GM23338 (cell line): ENCODE measurements around the gene METTL24. TPM values are rescaled to one million over a fixed set of nuclear protein-coding genes. Genes with fewer than 3 reads are reported as not detected.

Experiments used
- ATAC-seq: fragments of 200-7000 bp; cut with Tn5 transposase; 3 replicates; pipeline ENCODE4 v1.9.1; 2020
- DNase-seq: peaks from one replicate; pipeline ENCODE4 v3.0.0-alpha.2; 2015; ENCODE audit warnings: low spot score
- H2AFZ ChIP-seq: fragments of 200-600 bp; sonication (generic); 2 replicates; pipeline ENCODE4 v1.8.0; 2016; ENCODE audit warnings: antibody characterized with exemption, mild to moderate bottlenecking, moderate library complexity
- H3F3A ChIP-seq: fragments of 200-600 bp; sonication (generic); replicated peaks from 2 replicates; pipeline ENCODE4 v1.8.0; 2017; ENCODE audit warnings: antibody characterized with exemption, mixed run types, low read depth
- H3K27ac ChIP-seq: fragments of 200-600 bp; sonication (generic); 2 replicates; pipeline ENCODE4 v1.6.1; 2016; ENCODE audit warnings: low read depth
- H3K27me3 ChIP-seq: fragments of 200-600 bp; sonication (generic); 2 replicates; pipeline ENCODE4 v1.8.0; 2016; ENCODE audit warnings: mild to moderate bottlenecking, mixed run types, moderate library complexity; ENCODE audit not compliant: insufficient read depth
- H3K36me3 ChIP-seq: fragments of 200-600 bp; sonication (generic); 2 replicates; pipeline ENCODE4 v1.8.0; 2016; ENCODE audit warnings: mild to moderate bottlenecking; ENCODE audit not compliant: insufficient read depth
- H3K4me1 ChIP-seq: fragments of 200-600 bp; sonication (generic); 2 replicates; pipeline ENCODE4 v1.8.0; 2016; ENCODE audit warnings: mild to moderate bottlenecking, moderate library complexity; ENCODE audit not compliant: insufficient read depth
- H3K4me2 ChIP-seq: fragments of 200-600 bp; sonication (generic); 2 replicates; pipeline ENCODE4 v1.7.1; 2017; ENCODE audit warnings: mixed run types
- H3K4me3 ChIP-seq: fragments of 200-600 bp; sonication (generic); 2 replicates; pipeline ENCODE4 v1.6.1; 2016; ENCODE audit warnings: mixed run types
- H3K79me2 ChIP-seq: fragments of 200-600 bp; sonication (generic); replicated peaks from 2 replicates; pipeline ENCODE4 v1.8.0; 2017; ENCODE audit warnings: mild to moderate bottlenecking; ENCODE audit not compliant: insufficient read depth
- H3K9me2 ChIP-seq: fragments of 200-600 bp; sonication (generic); 2 replicates; pipeline ENCODE4 v1.8.0; 2017; ENCODE audit not compliant: insufficient read depth
- H4K20me1 ChIP-seq: fragments of 200-600 bp; sonication (generic); replicated peaks from 2 replicates; pipeline ENCODE4 v1.8.0; 2017; ENCODE audit warnings: mild to moderate bottlenecking; ENCODE audit not compliant: insufficient read depth
- H3K27ac Mint-ChIP-seq: 2 replicates; pipeline ENCODE4 v1.8.0; 2020; ENCODE audit warnings: inconsistent platforms, mild to moderate bottlenecking, moderate library complexity, mixed read lengths
- H3K27me3 Mint-ChIP-seq: 3 replicates; pipeline ENCODE4 v1.8.0; 2022; ENCODE audit warnings: low read depth, mild to moderate bottlenecking, moderate library complexity, mixed read lengths, inconsistent platforms; ENCODE audit not compliant: insufficient read depth, poor library complexity
- H3K36me3 Mint-ChIP-seq: 3 replicates; pipeline ENCODE4 v1.8.0; 2021; ENCODE audit warnings: low read depth, mild to moderate bottlenecking, inconsistent platforms, moderate library complexity, mixed read lengths
- H3K4me1 Mint-ChIP-seq: 3 replicates; pipeline ENCODE4 v1.8.0; 2020; ENCODE audit warnings: mild to moderate bottlenecking, inconsistent platforms, mixed read lengths
- H3K4me3 Mint-ChIP-seq: 3 replicates; pipeline ENCODE4 v1.8.0; 2021; ENCODE audit warnings: moderate library complexity, mild to moderate bottlenecking, inconsistent platforms, mixed read lengths
- H3K9me3 Mint-ChIP-seq: 3 replicates; pipeline ENCODE4 v1.8.0; 2020; ENCODE audit warnings: moderate library complexity, mild to moderate bottlenecking, inconsistent platforms, mixed read lengths
- POLR2AphosphoS5 ChIP-seq: IDR thresholded peaks from 2 replicates; pipeline ENCODE4 v1.6.1; 2016; ENCODE audit warnings: antibody characterized with exemption, low read depth
- REST ChIP-seq: IDR thresholded peaks from one replicate; pipeline ENCODE4 v1.6.1; 2018; ENCODE audit warnings: antibody characterized with exemption; ENCODE audit not compliant: unreplicated experiment
- polyA plus RNA-seq: library from polyadenylated mRNA; unstranded; fragments of >200 nt; fragmentation: Nextera tagmentation; extraction: Ambion mirVana; gene quantifications from 2 replicates; pipeline ENCODE4 v1.2.1, GENCODE V29; 2016
- total RNA-seq: library from RNA; depleted of rRNA; stranded (reverse); fragments of >200 nt; shearing (Covaris generic); gene quantifications from 2 replicates; pipeline ENCODE4 v1.2.3, GENCODE V29; 2014
- TF ChIP-seq, protein P1 (sequence below), 2 experiments: fragments of 200-600 bp in 1 of 2; sonication (generic) in 1 of 2; conservative IDR thresholded peaks; 2 replicates each; pipeline versions ENCODE4 v1.5.1 to v1.6.1; 2016 to 2017; ENCODE audit warnings: antibody characterized with exemption in 2 of 2, low read depth in 2 of 2, mild to moderate bottlenecking in 2 of 2, moderate library complexity in 1 of 2
- TF ChIP-seq, protein P2 (sequence below): fragments of 250-450 bp; sonication (Bioruptor Pico); IDR thresholded peaks from 2 replicates; pipeline ENCODE4 v1.5.0; 2020; ENCODE audit warnings: mild to moderate bottlenecking, moderate library complexity

Gene METTL24
- total and polyA plus RNA-seq, 2 experiments from 2014 or later: 0.35 TPM; not detected in 1

DNA sequence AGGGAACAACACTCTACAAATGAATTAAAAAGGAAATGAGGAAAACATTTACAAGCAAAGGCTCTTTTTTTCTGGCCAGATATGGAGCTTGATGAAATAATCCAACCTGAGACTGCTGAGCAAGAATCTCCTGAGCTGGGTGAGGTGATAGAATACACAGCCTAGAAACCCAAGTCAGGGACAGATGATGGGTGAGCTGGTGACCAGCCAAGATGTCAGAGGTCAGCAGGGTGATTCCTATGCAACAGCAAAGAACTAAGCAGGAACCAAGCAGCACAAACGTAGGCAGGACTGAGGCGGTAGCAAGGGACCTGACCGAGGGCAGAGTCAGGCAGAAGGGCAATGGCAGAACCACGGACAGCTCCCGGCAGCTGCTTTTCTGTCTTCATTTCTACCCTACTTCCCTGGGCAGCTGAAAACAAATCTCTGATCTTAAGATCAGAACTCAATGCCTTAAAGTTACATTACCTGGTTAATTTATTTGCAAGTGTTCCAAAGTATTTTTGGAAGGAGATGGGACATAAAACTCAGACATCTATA lies 102.9 kb downstream of the METTL24 start (continued):
- peak; percentile 97 for TF ChIP-seq REST

DNA sequence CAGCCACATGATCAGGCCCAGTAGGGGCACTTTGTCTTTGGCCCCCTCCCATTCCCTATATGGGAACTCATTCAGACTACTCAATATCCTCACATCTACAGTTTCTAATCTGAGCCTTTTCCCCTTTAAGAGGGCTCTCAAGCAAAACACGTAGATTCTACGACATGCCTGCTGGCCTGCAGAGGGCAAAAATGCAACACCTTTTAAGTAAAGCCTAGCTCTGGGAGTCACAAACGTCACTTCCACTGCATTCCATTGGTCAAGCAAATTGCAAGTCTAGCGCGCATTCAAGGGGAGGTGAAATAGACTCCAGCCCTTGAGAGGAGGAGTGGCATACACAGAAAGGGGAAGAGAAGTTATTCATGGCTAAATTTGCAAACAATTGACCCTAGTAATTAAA lies 107.3 kb downstream of the METTL24 start:
- peak; percentile 61 for ATAC-seq
- no peak overlapping the region for H3K27ac Mint-ChIP-seq
- H3F3A ChIP-seq: no peaks in the 10 kb centered on the region

More for the DNA sequence above, 107.3 kb downstream of the METTL24 start:
- H4K20me1 ChIP-seq: no peaks in the 10 kb centered on the region
- no peaks in the 10 kb centered on the region for H3K36me3 ChIP-seq
- TF ChIP-seq, protein P1, sequence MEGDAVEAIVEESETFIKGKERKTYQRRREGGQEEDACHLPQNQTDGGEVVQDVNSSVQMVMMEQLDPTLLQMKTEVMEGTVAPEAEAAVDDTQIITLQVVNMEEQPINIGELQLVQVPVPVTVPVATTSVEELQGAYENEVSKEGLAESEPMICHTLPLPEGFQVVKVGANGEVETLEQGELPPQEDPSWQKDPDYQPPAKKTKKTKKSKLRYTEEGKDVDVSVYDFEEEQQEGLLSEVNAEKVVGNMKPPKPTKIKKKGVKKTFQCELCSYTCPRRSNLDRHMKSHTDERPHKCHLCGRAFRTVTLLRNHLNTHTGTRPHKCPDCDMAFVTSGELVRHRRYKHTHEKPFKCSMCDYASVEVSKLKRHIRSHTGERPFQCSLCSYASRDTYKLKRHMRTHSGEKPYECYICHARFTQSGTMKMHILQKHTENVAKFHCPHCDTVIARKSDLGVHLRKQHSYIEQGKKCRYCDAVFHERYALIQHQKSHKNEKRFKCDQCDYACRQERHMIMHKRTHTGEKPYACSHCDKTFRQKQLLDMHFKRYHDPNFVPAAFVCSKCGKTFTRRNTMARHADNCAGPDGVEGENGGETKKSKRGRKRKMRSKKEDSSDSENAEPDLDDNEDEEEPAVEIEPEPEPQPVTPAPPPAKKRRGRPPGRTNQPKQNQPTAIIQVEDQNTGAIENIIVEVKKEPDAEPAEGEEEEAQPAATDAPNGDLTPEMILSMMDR (conservative IDR thresholded peaks at IDR 0.05; ENCODE audit: low read depth in 2 of 2): peak; percentile 30 to 49; a peak in 3 of 4 replicates
- TF ChIP-seq, protein P2, sequence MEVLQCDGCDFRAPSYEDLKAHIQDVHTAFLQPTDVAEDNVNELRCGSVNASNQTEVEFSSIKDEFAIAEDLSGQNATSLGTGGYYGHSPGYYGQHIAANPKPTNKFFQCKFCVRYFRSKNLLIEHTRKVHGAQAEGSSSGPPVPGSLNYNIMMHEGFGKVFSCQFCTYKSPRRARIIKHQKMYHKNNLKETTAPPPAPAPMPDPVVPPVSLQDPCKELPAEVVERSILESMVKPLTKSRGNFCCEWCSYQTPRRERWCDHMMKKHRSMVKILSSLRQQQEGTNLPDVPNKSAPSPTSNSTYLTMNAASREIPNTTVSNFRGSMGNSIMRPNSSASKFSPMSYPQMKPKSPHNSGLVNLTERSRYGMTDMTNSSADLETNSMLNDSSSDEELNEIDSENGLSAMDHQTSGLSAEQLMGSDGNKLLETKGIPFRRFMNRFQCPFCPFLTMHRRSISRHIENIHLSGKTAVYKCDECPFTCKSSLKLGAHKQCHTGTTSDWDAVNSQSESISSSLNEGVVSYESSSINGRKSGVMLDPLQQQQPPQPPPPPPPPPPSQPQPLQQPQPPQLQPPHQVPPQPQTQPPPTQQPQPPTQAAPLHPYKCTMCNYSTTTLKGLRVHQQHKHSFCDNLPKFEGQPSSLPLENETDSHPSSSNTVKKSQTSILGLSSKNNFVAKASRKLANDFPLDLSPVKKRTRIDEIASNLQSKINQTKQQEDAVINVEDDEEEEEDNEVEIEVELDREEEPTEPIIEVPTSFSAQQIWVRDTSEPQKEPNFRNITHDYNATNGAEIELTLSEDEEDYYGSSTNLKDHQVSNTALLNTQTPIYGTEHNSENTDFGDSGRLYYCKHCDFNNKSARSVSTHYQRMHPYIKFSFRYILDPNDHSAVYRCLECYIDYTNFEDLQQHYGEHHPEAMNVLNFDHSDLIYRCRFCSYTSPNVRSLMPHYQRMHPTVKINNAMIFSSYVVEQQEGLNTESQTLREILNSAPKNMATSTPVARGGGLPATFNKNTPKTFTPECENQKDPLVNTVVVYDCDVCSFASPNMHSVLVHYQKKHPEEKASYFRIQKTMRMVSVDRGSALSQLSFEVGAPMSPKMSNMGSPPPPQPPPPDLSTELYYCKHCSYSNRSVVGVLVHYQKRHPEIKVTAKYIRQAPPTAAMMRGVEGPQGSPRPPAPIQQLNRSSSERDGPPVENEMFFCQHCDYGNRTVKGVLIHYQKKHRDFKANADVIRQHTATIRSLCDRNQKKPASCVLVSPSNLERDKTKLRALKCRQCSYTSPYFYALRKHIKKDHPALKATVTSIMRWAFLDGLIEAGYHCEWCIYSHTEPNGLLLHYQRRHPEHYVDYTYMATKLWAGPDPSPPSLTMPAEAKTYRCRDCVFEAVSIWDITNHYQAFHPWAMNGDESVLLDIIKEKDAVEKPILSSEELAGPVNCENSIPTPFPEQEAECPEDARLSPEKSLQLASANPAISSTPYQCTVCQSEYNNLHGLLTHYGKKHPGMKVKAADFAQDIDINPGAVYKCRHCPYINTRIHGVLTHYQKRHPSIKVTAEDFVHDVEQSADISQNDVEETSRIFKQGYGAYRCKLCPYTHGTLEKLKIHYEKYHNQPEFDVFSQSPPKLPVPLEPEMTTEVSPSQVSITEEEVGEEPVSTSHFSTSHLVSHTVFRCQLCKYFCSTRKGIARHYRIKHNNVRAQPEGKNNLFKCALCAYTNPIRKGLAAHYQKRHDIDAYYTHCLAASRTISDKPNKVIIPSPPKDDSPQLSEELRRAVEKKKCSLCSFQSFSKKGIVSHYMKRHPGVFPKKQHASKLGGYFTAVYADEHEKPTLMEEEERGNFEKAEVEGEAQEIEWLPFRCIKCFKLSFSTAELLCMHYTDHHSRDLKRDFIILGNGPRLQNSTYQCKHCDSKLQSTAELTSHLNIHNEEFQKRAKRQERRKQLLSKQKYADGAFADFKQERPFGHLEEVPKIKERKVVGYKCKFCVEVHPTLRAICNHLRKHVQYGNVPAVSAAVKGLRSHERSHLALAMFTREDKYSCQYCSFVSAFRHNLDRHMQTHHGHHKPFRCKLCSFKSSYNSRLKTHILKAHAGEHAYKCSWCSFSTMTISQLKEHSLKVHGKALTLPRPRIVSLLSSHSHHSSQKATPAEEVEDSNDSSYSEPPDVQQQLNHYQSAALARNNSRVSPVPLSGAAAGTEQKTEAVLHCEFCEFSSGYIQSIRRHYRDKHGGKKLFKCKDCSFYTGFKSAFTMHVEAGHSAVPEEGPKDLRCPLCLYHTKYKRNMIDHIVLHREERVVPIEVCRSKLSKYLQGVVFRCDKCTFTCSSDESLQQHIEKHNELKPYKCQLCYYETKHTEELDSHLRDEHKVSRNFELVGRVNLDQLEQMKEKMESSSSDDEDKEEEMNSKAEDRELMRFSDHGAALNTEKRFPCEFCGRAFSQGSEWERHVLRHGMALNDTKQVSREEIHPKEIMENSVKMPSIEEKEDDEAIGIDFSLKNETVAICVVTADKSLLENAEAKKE (CRISPR knock-in tag): no peak
- TF ChIP-seq POLR2AphosphoS5: no peak
- H3K27me3 ChIP-seq: no peaks in the 10 kb centered on the region
- Mint-ChIP-seq H3K36me3 (no peaks in the 10 kb centered on the region), H3K4me1 (peaks cover 17% of the 10 kb centered on the region; the same call in 2 of the 3 replicates), H3K27me3 (no peaks in the 10 kb centered on the region), H3K4me3 (no peak overlapping the region), H3K9me3 (no peaks in the 10 kb centered on the region; the same call in 2 of the 3 replicates)
- H3K4me2 ChIP-seq: no peak overlapping the region
- no peak overlapping the region for H3K27ac ChIP-seq
- no peak overlapping the region for H2AFZ ChIP-seq
- H3K9me2 ChIP-seq: no peaks in the 10 kb centered on the region
- H3K4me3 ChIP-seq: no peak overlapping the region
- H3K4me1 ChIP-seq: peaks cover 10% of the 10 kb centered on the region
- peak; percentile 62 for DNase-seq
- H3K79me2 ChIP-seq: no peaks in the 10 kb centered on the region
